NCI-H2196 treated with DMSO at 0.1 percent for 48 hours (cell line): ENCODE results near the gene GIMAP5.
"Not testable (repeated sequence)": the region's sequence is repeated elsewhere in the genome, so short reads cannot be mapped to it uniquely, and the experiment has no call there.

Experiments used
- DNase-seq: peaks from one replicate; lab custom pipeline; 2025; ENCODE audit not compliant: unreplicated experiment; lab: John Stamatoyannopoulos, UW

The GIMAP5 gene

DNA sequence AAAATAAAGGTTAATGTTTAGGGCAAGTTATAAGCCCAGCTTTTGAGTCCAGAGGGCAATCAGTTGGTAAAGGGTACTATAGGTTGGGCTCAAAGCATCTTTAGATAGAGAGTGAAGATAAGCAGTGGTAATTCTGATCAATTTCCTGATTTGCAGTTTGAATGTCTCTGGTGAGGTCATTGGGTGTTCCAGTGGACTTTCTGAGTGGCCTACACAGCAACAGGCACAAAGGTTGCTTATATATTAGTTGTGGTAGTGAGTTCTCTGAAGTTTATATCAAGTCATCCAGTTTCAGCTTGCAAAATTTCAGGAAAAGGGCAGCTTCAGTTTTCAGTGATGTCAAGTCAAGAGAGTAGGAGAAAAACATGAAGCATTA is 29.1 kb downstream of the GIMAP5 start:
- no peak for DNase-seq

DNA sequence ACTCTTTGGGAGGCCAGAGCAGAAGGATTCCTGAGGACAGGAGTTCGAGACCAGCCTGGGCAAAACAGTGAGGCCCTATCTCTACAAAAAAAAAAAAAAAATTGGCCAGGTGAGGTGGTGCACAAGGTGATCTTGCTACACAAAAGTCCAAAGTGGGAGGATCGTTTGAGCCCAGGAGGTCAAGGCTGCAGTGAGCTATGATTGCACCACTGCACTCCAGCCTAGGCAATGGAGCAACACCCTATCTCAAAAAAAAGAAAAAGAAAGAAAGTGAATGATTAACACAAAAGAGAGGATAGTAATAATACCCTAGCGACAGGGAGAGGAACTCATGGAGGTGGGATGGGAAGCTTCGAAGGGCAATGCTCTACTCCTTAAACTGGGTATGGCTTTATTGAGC is 32.5 kb downstream of the GIMAP5 start:
- DNase-seq: no peak

DNA sequence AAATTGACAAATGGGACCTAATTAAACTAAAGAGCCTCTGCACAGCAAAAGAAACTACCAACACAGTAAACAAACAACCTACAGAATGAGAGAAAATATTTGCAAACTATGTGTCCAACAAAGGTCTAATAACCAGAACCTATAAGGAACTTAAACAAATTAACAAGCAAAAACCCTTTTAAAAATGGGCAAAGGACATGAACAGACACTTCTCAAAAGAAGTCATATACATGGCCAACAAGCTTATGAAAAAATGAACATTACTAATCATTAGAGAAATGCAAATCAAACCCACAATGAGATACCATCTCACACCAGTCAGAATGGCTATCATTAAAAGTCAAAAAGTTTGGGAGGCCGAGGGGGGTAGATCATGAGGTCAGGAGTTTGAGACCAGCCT is 36.9 kb downstream of the GIMAP5 start:
- not testable (repeated sequence) for DNase-seq

DNA sequence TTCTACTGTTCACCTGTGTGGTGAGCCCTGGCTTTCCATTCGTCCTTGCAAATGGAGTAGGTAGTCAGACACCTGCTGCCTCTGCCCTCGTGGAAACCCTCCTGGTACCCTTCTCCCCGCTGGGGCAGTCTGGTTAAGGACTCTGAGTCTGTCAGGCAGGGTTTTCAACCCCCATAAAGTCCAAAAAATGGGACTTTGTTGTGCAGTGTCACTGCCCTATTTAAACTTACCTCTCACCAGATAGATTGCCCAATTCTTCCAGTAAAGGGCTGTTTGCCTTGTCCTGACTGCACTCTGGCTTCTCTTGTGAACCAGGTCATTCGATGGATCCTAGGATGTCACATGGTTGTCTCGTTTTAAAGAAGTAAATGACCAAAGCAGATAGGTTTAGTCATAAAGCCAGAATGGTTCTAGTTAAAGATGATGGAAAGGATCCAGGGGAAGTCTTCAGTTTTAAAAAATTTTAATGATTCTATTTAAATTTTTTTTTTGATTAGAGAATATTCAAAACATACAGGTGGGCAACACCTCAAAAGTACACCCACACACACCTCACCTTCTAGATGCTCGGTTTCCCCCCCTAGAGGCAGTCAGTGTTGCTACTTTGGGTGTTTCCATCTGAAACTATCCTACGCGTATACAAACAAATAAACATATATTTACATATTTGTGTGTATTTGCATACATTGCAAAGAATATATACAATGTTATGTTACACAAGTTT is 41.0 kb downstream of the GIMAP5 start:
- DNase-seq: no peak

DNA sequence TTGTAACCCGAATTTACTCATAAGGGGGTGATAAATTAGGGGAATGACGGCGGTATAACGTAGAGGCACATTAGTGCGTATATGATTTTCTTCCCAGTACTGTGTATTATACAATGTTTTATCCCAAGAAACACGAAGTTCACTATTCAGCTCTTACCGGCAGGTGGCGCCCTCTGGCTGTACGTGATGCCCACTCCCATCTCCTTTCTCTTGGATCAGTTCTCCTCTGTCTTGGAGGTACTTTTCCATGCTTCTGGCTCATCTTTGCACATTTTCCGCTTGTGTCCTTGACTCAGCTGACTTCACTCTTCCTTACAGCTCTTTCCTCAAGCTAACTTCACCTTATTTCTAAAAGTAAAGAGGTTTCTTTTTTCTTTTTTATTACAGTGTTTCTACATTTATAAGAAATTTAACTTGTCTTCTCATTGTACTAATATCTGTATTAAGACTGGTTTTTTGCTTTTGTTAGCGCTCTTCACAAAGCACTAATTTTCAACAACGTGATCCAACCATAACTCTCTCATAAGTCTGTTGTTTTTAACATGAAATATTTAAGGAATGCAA is 41.6 kb downstream of the GIMAP5 start:
- peak; percentile 55 for DNase-seq

DNA sequence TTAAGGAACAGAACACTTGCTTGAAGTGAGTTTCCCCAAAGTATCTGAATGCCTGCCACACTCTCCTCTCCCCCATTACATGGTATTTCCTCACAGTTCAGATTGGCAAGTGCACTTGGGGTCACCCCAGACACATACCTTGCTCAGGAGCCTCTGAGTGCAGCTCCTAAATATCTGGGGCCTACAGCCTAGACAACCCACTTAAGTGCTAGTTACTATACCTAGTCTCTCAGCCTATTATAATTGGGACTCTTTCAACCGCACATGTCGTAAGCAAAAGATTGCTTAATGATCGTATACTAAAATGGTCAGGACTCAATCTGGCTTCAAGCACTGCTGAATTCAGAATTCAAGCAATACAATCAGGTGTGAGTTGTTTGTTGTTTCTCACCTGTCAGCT is 43.1 kb downstream of the GIMAP5 start:
- DNase-seq: no peak

DNA sequence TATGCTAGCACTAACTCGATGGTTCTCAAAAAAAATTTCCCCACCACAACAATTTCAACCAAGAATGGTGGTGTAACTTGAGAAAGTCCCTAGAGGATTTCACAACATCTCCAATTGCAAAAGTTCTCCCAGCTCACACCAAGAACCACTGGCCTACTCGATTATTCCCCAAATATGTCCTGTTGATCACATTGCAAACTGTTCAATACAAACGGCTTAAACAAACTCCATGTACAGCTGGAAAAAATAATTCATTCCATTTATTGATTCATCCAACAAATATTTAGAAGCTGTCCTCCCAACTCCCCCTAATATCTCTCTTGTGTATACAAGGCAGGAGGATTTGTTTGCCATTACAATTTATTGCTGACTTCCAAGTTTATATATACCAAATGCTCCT is 43.9 kb downstream of the GIMAP5 start:
- no peak for DNase-seq

DNA sequence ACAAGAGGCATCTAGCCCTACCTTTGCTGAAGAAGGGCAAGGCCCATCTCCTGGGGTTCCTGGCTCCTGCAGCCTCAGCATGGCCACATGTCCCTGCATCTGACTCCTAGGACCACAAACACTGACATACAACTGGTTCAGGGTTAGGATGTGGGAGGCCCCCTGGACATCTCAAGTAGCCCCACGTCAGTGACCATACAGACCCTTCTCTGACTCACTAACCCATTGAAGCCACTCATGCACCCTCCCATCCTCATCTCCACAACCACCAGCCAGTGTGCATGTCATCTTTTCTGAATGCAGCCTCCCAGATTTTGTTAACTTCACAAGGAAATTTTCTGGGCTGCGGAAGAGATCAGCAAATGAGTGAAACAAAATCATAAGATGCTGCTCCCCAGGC is 44.7 kb downstream of the GIMAP5 start:
- no peak for DNase-seq

DNA sequence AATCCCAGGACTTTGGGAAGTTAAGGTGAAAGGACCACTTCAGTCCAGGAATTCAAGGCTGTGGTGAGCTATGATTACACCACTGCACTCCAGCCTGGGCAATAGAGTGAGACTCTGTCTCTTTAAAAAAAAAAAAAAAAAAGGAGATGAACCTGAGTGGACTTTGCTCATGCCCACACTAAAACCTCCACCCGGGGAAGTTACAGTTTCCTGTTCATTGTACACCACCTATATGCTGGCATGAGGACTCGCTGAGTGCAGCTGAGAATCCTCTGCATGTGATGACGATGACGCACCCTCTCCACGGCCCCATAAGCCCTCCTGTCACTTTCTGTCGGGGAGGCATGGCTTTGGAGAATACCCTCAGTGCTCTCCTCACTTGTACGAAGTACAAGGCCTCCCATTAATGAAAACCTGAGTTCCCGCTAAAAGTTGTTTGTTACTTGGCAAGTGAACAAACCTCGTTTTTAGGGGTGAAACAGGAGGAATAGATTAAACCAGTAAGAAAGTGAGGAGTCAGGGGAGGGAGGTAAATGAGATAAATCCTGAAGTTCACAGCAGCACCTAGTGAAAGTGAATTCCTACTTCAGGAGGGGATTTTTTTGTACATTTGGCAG is 47.0 kb downstream of the GIMAP5 start:
- DNase-seq: no peak

DNA sequence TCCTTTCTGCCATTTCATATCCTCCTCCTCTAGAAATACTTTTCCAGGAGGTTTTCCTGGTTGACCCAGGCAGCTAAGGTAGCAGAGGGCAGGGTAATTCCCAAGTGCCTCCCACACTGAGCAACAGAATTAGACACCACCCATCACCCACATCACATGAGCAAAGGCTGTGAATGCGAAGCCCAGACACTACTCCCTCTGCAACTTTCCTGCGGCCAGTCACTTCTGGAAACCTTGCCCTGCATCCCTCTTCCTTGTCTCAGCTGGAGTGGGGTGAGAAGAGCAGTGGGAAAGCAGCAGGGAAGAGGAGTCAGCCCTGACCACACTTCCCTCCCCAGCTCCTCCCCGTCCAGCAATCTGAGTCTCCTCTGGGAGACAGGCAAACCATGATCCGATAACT is 47.7 kb downstream of the GIMAP5 start:
- DNase-seq: no peak

DNA sequence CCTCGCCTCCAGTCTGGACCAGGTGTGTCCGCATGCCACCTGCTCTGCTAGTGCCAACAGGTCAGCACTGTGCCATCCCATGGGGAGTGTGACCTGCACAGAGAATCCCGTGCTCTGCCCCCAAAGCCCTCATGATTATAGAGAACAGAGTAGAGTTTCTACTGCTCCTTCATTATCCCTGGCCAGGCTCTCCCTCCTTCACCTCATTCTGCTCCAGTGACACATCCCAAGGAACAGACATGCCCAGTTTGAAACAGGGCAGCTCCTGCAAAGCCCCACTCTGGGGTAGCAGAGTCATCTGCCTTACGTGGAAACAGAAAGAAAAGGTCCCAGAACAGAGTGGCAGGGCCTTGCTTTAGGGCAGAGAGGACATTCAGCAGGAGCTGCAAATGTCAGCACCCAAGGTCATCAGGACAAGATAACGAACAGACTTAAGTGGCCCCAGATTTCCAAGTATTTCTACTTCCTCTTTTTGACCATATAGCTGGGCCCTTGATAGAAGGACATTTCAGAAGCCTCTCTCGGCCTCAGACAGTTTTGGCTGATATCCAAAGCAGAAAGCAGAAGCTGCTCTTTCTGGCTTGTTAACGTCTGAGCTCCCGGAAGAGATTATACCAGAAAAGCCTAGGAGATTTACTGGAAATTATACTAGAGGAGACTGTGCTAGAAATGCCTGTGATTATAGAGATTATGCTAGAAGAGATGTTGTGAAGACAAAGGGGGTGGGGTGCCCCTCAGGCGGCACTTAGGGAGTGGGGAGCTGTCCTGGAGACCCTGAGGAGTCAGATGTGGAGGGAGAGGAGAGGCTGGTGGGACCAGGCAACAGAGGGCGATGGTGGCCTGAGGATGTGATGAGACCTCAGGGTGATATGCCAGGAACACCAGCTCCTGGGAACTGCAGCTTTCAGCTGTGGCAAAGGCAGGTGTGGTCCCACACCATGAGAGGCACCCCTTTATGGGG is 50.4 kb downstream of the GIMAP5 start:
- no peak for DNase-seq

DNA sequence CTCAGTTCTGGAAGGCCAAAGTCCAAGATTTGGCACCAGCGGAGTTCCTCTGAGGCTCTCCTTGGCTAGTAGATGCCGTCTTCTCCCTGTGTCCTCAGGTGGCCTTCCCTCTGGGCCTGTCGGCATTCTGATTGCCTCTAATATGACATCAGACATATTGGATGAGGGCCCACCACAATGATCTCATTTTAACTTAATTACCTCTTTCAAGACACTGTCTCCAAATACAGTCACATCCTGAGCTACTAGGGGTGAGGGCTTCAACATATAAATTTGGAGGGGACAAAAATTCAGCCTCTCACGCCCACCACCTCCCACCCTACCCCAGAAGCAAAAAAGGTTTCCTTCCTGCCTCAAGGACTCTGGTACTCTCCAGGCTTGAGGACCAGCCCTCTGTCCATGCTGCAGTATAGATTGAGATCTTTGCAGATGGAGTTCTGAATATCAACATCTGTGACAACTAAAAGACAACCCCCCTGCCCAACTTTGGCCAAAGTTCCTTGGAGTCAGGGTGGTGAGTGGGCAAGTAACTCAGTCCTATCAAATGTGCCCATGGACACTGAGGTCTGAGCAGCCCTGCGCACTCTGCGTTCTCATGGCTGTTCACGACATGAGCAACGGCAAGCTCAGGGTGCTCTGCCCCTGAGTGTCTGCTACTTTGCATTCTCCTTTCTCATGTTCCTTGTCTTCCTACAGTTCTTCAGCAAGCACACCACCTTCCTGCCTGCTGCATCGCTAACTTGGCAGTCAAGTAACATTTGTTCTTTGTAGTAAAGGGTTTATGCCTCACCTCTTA is 51.5 kb downstream of the GIMAP5 start:
- no peak for DNase-seq

DNA sequence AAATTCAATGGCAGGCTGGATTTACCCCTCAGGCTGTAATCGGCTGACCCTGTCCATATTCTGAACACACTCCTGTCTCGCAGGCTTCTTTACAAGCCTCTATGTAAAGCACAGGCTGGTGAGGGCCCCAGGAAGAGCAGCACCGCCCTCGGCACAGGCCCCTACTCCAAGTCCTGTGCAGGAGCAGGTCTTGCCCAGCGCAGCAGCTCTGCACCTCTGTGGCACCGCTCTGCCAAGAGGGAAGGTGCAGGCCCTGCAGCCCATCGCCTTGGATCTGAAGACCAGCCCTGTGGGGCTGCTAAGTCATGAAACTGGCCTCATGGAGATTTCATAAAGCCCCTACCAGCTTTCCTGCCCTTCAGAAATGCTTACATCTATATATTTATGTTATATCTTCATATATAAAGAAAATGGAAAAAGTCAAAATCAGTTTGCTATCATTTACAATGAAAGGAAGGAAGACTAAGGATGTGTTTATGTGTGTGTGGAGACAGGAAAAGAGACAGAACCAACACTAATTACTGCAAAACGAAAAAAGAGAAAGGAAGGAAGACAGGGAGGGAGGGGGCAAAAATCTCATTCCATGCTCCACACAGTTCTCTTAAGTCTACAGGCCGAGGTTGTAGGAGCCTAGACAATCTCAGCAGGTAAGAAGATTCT is 53.3 kb downstream of the GIMAP5 start:
- DNase-seq: no peak

DNA sequence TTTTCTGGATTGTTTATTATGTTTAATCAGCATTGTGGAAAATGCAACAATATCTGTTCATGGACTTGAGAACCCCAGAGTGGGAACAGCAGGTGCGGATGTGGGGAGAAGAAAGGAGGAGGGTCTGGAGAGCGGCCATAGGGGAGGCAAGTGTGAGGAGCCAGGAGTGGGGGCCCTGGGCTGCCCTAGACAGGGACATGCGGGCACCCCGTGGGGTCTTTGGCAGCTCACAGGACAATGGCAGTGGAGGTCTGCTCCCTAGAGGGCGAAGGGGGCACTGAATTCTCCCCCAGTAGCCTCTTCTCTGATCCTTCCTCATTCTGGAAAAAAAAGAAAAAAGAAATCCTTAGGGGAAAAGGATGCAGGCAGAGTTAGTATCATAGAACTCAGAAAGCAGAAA is 54.1 kb downstream of the GIMAP5 start:
- no peak for DNase-seq

DNA sequence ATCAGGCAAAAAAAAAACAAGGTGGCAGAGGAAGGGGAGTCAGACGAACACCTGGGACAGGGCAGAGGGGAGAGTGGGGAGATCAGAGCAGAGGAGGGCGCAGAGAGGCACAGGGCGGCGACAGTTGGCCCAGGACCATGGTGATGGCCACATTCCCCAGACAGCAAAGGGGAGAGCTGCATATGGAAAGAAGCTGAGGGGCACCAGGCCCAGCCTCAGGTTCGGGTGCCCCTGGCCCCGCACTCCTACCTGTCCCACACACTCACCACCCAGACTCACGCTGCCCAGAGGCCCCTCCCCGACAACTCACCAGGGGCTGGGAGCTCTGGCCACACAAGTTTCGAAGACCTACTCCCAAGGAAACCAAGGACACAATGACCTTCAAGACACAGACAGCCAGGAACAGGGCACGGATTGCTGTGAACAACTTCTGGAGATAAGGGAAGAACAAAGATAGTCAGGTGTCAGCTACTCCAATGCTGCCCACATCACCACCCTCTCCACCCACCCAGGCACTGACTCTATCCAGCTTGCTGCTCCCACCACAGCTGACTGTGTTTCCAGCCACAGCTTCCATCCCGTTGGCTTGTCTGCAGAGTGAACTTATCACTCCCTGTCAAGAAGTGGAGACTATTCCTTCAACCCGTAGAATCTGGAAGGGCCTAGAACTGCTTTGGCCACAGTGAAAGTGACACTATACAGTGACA is 54.7 kb downstream of the GIMAP5 start:
- no peak for DNase-seq
